ENCODE data around the gene ADAM19. TPM values are rescaled to one million over a fixed set of nuclear protein-coding genes. Genes with fewer than 3 reads are reported as not detected.

The ADAM19 gene
- polyA plus RNA-seq, 1 of the 3 experiments (the other 2 are of a cell fraction), result 46.9 TPM

GRCh38 chr5:157510682-157511081 is 64.9 kb downstream of the ADAM19 start:
- Histone ChIP-seq H4K20me1 (ENCODE audit: insufficient read depth) (peaks cover 7% of the 10 kb centered on the region; the same call in 1 of the 2 replicates), H3K4me1 (ENCODE audit: control insufficient read depth in 1 of 2, insufficient read depth in 2 of 2, low read depth in 1 of 2, low read length in 1 of 2) (peaks cover 3 to 22% of the 10 kb centered on the region in 2 experiments), H3K9ac (peak overlapping the region; percentile 64; the same call in 1 of the 2 replicates), H3K36me3 (replicated peaks in 1 of 2; ENCODE audit: control insufficient read depth in 1 of 2, insufficient read depth in 2 of 2, low read length in 1 of 2) (peaks cover 37 to 74% of the 10 kb centered on the region in 2 experiments), H3K79me2 (ENCODE audit: insufficient read depth) (peaks cover 76% of the 10 kb centered on the region), H3K27me3 (ENCODE audit: insufficient read depth) (no peaks in the 10 kb centered on the region), H3K9me2 (no peaks in the 10 kb centered on the region), H2AFZ (ENCODE audit: low read depth) (no peak overlapping the region), H3K9me3 (no peaks in the 10 kb centered on the region), H3K4me2 (peak overlapping the region; percentile 58), H3F3A (replicated peaks; ENCODE audit: insufficient read depth) (peaks cover 46% of the 10 kb centered on the region), H3K4me3 (ENCODE audit: low read depth in 2 of 2, low read length in 1 of 2) (no peak overlapping the region), H3K27ac (ENCODE audit: low read depth in 2 of 2, low read length in 1 of 2) (peak overlapping the region in 1 of 2 experiments; percentile 98; a peak in 3 of 4 replicates)
- no peak for DNase-seq
- ChIA-PET POLR2A (no interaction called here), CTCF (no interaction called here)
- 79% methylated on average over 5 of the region's 5 CpGs for WGBS (ENCODE audit: low lambda C conversion rate)
- TF ChIP-seq TCF12 (IDR thresholded peaks at IDR 0.05) (no peak), SMC3 (IDR thresholded peaks at IDR 0.05; ENCODE audit: low read depth, low read length) (no peak), ZBTB33 (IDR thresholded peaks at IDR 0.05; ENCODE audit: borderline replicate concordance, low read depth) (no peak), TAF1 (IDR thresholded peaks at IDR 0.05; ENCODE audit: borderline replicate concordance, low read depth, low read length) (no peak), JUND (IDR thresholded peaks at IDR 0.05) (no peak)

GRCh38 chr5:157509587-157509986 is 66.0 kb downstream of the ADAM19 start:
- ChIA-PET POLR2A (no interaction called here), CTCF (interaction anchor here (1.0 kb wide), 1 partner anchor 39 kb away, joined by 3 read pairs; no protein-coding TSS in a partner anchor)

More at GRCh38 chr5:157509587-157509986, 66.0 kb downstream of the ADAM19 start:
- H3K36me3 ChIP-seq (replicated peaks in 1 of 2; ENCODE audit: control insufficient read depth in 1 of 2, insufficient read depth in 2 of 2, low read length in 1 of 2), result peaks cover 42 to 69% of the 10 kb centered on the region in 2 experiments
- H3F3A ChIP-seq (replicated peaks; ENCODE audit: insufficient read depth), result peaks cover 35% of the 10 kb centered on the region
- peaks cover 0 to 20% of the 10 kb centered on the region in 2 experiments; a peak in 3 of 4 replicates for H3K4me1 ChIP-seq (ENCODE audit: control insufficient read depth in 1 of 2, insufficient read depth in 2 of 2, low read depth in 1 of 2, low read length in 1 of 2)
- peak overlapping the region in 1 of 2 experiments; percentile 98; a peak in 1 of 4 replicates for H3K27ac ChIP-seq (ENCODE audit: low read depth in 2 of 2, low read length in 1 of 2)
- H2AFZ ChIP-seq (ENCODE audit: low read depth), result no peak overlapping the region
- no peak overlapping the region for H3K4me3 ChIP-seq (ENCODE audit: low read depth in 2 of 2, low read length in 1 of 2)
- H3K27me3 ChIP-seq (ENCODE audit: insufficient read depth), result no peaks in the 10 kb centered on the region
- no peaks in the 10 kb centered on the region for H3K9me2 ChIP-seq
- no peaks in the 10 kb centered on the region for H3K9me3 ChIP-seq
- TF ChIP-seq RXRA (IDR thresholded peaks at IDR 0.05; ENCODE audit: borderline replicate concordance, low read depth) (no peak), MAX (IDR thresholded peaks at IDR 0.05; ENCODE audit: low read depth) (no peak), MEF2A (IDR thresholded peaks at IDR 0.05; ENCODE audit: borderline replicate concordance, low read depth) (no peak), CTCF (IDR thresholded peaks at IDR 0.05) (no peak), ELF1 (IDR thresholded peaks at IDR 0.05) (no peak), POLR2AphosphoS5 (IDR thresholded peaks at IDR 0.05; ENCODE audit: low read depth, low read length) (no peak), MXI1 (IDR thresholded peaks at IDR 0.05; ENCODE audit: low read depth, low read length) (no peak), ZBTB33 (IDR thresholded peaks at IDR 0.05; ENCODE audit: borderline replicate concordance, low read depth) (no peak), CHD2 (IDR thresholded peaks at IDR 0.05; ENCODE audit: low read length, partially characterized antibody) (no peak), USF1 (IDR thresholded peaks at IDR 0.05; ENCODE audit: borderline replicate concordance, low read depth) (no peak), RFX5 (IDR thresholded peaks at IDR 0.05; ENCODE audit: low read length) (no peak), JUND (IDR thresholded peaks at IDR 0.05) (no peak)
- no peak for DNase-seq
- no peak overlapping the region for H3K4me2 ChIP-seq
- H3K79me2 ChIP-seq (ENCODE audit: insufficient read depth), result peaks cover 75% of the 10 kb centered on the region
- no peak overlapping the region for H3K9ac ChIP-seq
- peaks cover 7% of the 10 kb centered on the region; the same call in 1 of the 2 replicates for H4K20me1 ChIP-seq (ENCODE audit: insufficient read depth)

All from SK-N-SH (cell line).